Heart left ventricle (tissue), 13 donors: ENCODE results near the gene DOCK9.

Source experiments
- POLR2A ChIP-seq, 2 donors: fragments of 450-650 bp; IDR thresholded peaks; one replicate each; pipeline ENCODE4 v1.6.1; 2017; ENCODE audit warnings: antibody characterized with exemption in 2 of 2, mild to moderate bottlenecking in 2 of 2, moderate library complexity in 2 of 2
- TF ChIP-seq, protein P1 (sequence below), 12 donors: fragments of 200-600 bp; sonication (generic) in 4 of 12; IDR thresholded peaks; one replicate each; pipeline versions ENCODE4 v1.5.0 to v1.8.0; 2018 to 2022; ENCODE audit warnings: antibody characterized with exemption in 12 of 12, mild to moderate bottlenecking in 5 of 12
- donor health status: ischemic (EF 13 %, LVEDD 7.1; RV severe dilation, severe dysfunction).
- donor health status: DM: no; HTN: yes; CAD: no.
- donor health status: DM: no; HTN: no; CAD: no.
- donor health status: ischemic (EF 25% LVEDD 6.9; RV normal size, moderate dysfunction).
- donor health status: ischemic (EF 25% LVEDD 5.7; RV mildly dilated, moderate dysfunction).
- donor health status: ischemic (EF 35%, LVEDD 5.7; RV mildly dilated, moderate dysfunction).
- donor health status: nonischemic (EF 11% LVEDD 7.7; RV severe dilation, severe dysfunction).
- donor health status: DM: yes; HTN: yes; CAD: no.
- donor health status: PGD.
- donor health status: ischemic (EF 29% LVEDD 5.4; RV normal size, mild dysfunction).
- donor health status: nonischemic (EF 23%, LVEDD 6.1; RV moderate dilation, normal function).

- TF ChIP-seq, protein P1, sequence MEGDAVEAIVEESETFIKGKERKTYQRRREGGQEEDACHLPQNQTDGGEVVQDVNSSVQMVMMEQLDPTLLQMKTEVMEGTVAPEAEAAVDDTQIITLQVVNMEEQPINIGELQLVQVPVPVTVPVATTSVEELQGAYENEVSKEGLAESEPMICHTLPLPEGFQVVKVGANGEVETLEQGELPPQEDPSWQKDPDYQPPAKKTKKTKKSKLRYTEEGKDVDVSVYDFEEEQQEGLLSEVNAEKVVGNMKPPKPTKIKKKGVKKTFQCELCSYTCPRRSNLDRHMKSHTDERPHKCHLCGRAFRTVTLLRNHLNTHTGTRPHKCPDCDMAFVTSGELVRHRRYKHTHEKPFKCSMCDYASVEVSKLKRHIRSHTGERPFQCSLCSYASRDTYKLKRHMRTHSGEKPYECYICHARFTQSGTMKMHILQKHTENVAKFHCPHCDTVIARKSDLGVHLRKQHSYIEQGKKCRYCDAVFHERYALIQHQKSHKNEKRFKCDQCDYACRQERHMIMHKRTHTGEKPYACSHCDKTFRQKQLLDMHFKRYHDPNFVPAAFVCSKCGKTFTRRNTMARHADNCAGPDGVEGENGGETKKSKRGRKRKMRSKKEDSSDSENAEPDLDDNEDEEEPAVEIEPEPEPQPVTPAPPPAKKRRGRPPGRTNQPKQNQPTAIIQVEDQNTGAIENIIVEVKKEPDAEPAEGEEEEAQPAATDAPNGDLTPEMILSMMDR (IDR thresholded peaks at IDR 0.05), result no peak
- TF ChIP-seq POLR2A (IDR thresholded peaks at IDR 0.05), result no peak
Measured at GRCh38 chr13:98988780-98989179, 10.9 kb upstream of the DOCK9 start.
